Neural cell (in vitro differentiated cells): Measurements from ENCODE around the gene USP46. TPM values are rescaled to one million over a fixed set of nuclear protein-coding genes. Genes with fewer than 3 reads are reported as not detected.

ENCODE experiments used
- H2AFZ ChIP-seq: fragments of 200-600, 300-800 bp; sonication (generic), shearing (Covaris generic); 2 replicates; pipeline ENCODE4 v1.6.0; 2014; ENCODE audit warnings: low read depth, mild to moderate bottlenecking, antibody characterized with exemption, low read length, moderate library complexity
- H3F3A ChIP-seq: fragments of 200-600 bp; shearing (Covaris generic); 2 replicates; pipeline ENCODE4 v1.6.1; 2016; ENCODE audit warnings: mild to moderate bottlenecking, moderate library complexity, mixed read lengths, antibody characterized with exemption, low read length; ENCODE audit not compliant: insufficient read depth, poor library complexity, severe bottlenecking
- H3K27ac ChIP-seq: fragments of 200-600, 300-800 bp; sonication (generic), shearing (Covaris generic); 2 replicates; pipeline ENCODE4 v1.5.1; 2014; ENCODE audit warnings: mild to moderate bottlenecking, low read length, moderate library complexity
- H3K27me3 ChIP-seq: fragments of 300-800, 200-600 bp; sonication (generic), shearing (Covaris generic); 2 replicates; pipeline ENCODE4 v1.6.0; 2014; ENCODE audit warnings: mild to moderate bottlenecking, low read depth, low read length, moderate library complexity; ENCODE audit not compliant: insufficient read depth
- H3K36me3 ChIP-seq: fragments of 300-800, 200-600 bp; sonication (generic), shearing (Covaris generic); 2 replicates; pipeline ENCODE4 v1.5.1; 2014; ENCODE audit warnings: mild to moderate bottlenecking, antibody characterized with exemption, low read length, moderate library complexity; ENCODE audit not compliant: insufficient read depth
- H3K4me2 ChIP-seq: fragments of 300-800, 200-600 bp; sonication (generic), shearing (Covaris generic); 2 replicates; pipeline ENCODE4 v1.6.0; 2014; ENCODE audit warnings: mild to moderate bottlenecking, low read length
- H3K4me3 ChIP-seq: fragments of 300-800, 200-600 bp; sonication (generic), shearing (Covaris generic); 2 replicates; pipeline ENCODE4 v1.5.1; 2014; ENCODE audit warnings: mild to moderate bottlenecking, low read length, moderate library complexity
- H3K79me2 ChIP-seq: fragments of 200-600 bp; shearing (Covaris generic); replicated peaks from 2 replicates; pipeline ENCODE4 v1.6.0; 2014; ENCODE audit warnings: mild to moderate bottlenecking, low read length, moderate library complexity; ENCODE audit not compliant: insufficient read depth
- H3K9ac ChIP-seq: fragments of 300-800, 200-600 bp; sonication (generic), shearing (Covaris generic); 2 replicates; pipeline ENCODE4 v1.6.1; 2016; ENCODE audit warnings: mild to moderate bottlenecking, low read length, mixed read lengths
- H3K9me2 ChIP-seq: fragments of 200-600 bp; shearing (Covaris generic); 2 replicates; pipeline ENCODE4 v1.6.1; 2016; ENCODE audit warnings: mild to moderate bottlenecking, low read length, mixed read lengths; ENCODE audit not compliant: insufficient read depth
- H3K9me3 ChIP-seq: fragments of 200-600, 300-800 bp; sonication (generic), shearing (Covaris generic); 2 replicates; pipeline ENCODE4 v1.6.1; 2016; ENCODE audit warnings: mild to moderate bottlenecking, mixed run types, low read length, moderate library complexity, mixed read lengths
- H4K20me1 ChIP-seq: fragments of 200-600 bp; shearing (Covaris generic); 2 replicates; pipeline ENCODE4 v1.6.1; 2016; ENCODE audit warnings: mild to moderate bottlenecking, mixed run types; ENCODE audit not compliant: insufficient read depth
- CTCF ChIP-seq: fragments of 450-650 bp; IDR thresholded peaks from 2 replicates; pipeline ENCODE4 v1.5.1; 2014; ENCODE audit warnings: antibody characterized with exemption, mild to moderate bottlenecking, moderate library complexity; ENCODE audit not compliant: poor library complexity, severe bottlenecking
- EP300 ChIP-seq: fragments of 450-650 bp; conservative IDR thresholded peaks from 2 replicates; pipeline ENCODE4 v1.6.1; 2014; ENCODE audit warnings: antibody characterized with exemption, mild to moderate bottlenecking, moderate library complexity; ENCODE audit not compliant: poor library complexity, severe bottlenecking
- MXI1 ChIP-seq: fragments of 450-650 bp; conservative IDR thresholded peaks from 2 replicates; pipeline ENCODE4 v1.6.1; 2014; ENCODE audit warnings: antibody characterized with exemption, mild to moderate bottlenecking; ENCODE audit not compliant: poor library complexity, severe bottlenecking
- POLR2AphosphoS5 ChIP-seq: IDR thresholded peaks from 2 replicates; pipeline ENCODE4 v1.6.1; 2012
- RAD21 ChIP-seq: fragments of 450-650 bp; conservative IDR thresholded peaks from 2 replicates; pipeline ENCODE4 v1.6.1; 2014; ENCODE audit warnings: antibody characterized with exemption, mild to moderate bottlenecking, moderate library complexity
- REST ChIP-seq: IDR thresholded peaks from 2 replicates; pipeline ENCODE4 v1.6.1; 2012; ENCODE audit warnings: borderline replicate concordance
- SMC3 ChIP-seq: fragments of 450-650 bp; conservative IDR thresholded peaks from 2 replicates; pipeline ENCODE4 v1.6.1; 2014; ENCODE audit warnings: antibody characterized with exemption, mild to moderate bottlenecking, moderate library complexity; ENCODE audit not compliant: poor library complexity
- TAF1 ChIP-seq: IDR thresholded peaks from 2 replicates; pipeline ENCODE4 v1.6.1; 2012; ENCODE audit warnings: low read depth
- polyA plus RNA-seq: library from polyadenylated mRNA; depleted of rRNA; stranded (reverse); fragments of >200 nt; gene quantifications from 2 replicates; pipeline ENCODE4 v1.2.3, GENCODE V29; 2014

The USP46 gene
- polyA plus RNA-seq, 1 donor from 2014 or later = 14.1 TPM

GRCh38 chr4:52566136-52567031 is 92.7 kb downstream of the USP46 start:
- Histone ChIP-seq H3K36me3 (no peaks in the 10 kb centered on the region), H2AFZ (no peak overlapping the region), H3K79me2 (no peaks in the 10 kb centered on the region), H3K4me3 (no peak overlapping the region), H3K27me3 (no peaks in the 10 kb centered on the region), H3K9me2 (no peaks in the 10 kb centered on the region), H3K27ac (no peak overlapping the region), H3F3A (no peaks in the 10 kb centered on the region), H3K9ac (no peak overlapping the region), H4K20me1 (no peaks in the 10 kb centered on the region), H3K9me3 (no peaks in the 10 kb centered on the region), H3K4me2 (no peak overlapping the region)
- TF ChIP-seq POLR2AphosphoS5 (no peak), EP300 (no peak), TAF1 (no peak), CTCF (no peak), MXI1 (no peak), SMC3 (no peak)

- no peaks in the 10 kb centered on the region for H3K9me3 ChIP-seq
- H3K36me3 ChIP-seq = no peaks in the 10 kb centered on the region
- H3F3A ChIP-seq = no peaks in the 10 kb centered on the region
- no peak overlapping the region for H3K4me3 ChIP-seq
- no peak overlapping the region for H3K9ac ChIP-seq
- H3K4me2 ChIP-seq = no peak overlapping the region
- no peaks in the 10 kb centered on the region for H3K27me3 ChIP-seq
- H3K79me2 ChIP-seq = no peaks in the 10 kb centered on the region
- no peaks in the 10 kb centered on the region for H4K20me1 ChIP-seq
- no peak overlapping the region for H2AFZ ChIP-seq
- no peak overlapping the region for H3K27ac ChIP-seq
- TF ChIP-seq TAF1 = no peak
- no peak for TF ChIP-seq REST
- TF ChIP-seq POLR2AphosphoS5 = no peak
- no peaks in the 10 kb centered on the region for H3K9me2 ChIP-seq
Observed at GRCh38 chr4:52560844-52561280, 98.2 kb downstream of the USP46 start.

GRCh38 chr4:52555356-52555716 is 103.8 kb downstream of the USP46 start:
- no peaks in the 10 kb centered on the region for H3F3A ChIP-seq
- no peak overlapping the region for H3K27ac ChIP-seq
- H3K4me3 ChIP-seq = no peak overlapping the region
- no peaks in the 10 kb centered on the region for H3K27me3 ChIP-seq
- TF ChIP-seq SMC3 = no peak
- TF ChIP-seq TAF1 = no peak
- TF ChIP-seq RAD21 = no peak
- no peak for TF ChIP-seq EP300
- TF ChIP-seq POLR2AphosphoS5 = no peak
- no peak for TF ChIP-seq REST
- H2AFZ ChIP-seq = no peak overlapping the region
- H3K36me3 ChIP-seq = no peaks in the 10 kb centered on the region
- no peak overlapping the region for H3K9ac ChIP-seq
- H3K79me2 ChIP-seq = no peaks in the 10 kb centered on the region
- no peaks in the 10 kb centered on the region for H3K9me2 ChIP-seq
- H3K9me3 ChIP-seq = no peaks in the 10 kb centered on the region
- no peaks in the 10 kb centered on the region for H4K20me1 ChIP-seq
- no peak overlapping the region for H3K4me2 ChIP-seq
